DND-41 (cell line): ENCODE data around the gene ATF6.

Experiments
- CTCF ChIP-seq: IDR thresholded peaks from 2 replicates; pipeline ENCODE4 v1.5.1; 2012; ENCODE audit warnings: borderline replicate concordance, low read length, moderate library complexity, mild to moderate bottlenecking; ENCODE audit not compliant: poor library complexity, severe bottlenecking; ENCODE audit errors: extremely low read depth
- EZH2 ChIP-seq: IDR thresholded peaks from 3 replicates; pipeline ENCODE4 v1.6.1; 2012; ENCODE audit warnings: borderline replicate concordance, low read depth, mild to moderate bottlenecking, moderate library complexity, low read length, inconsistent platforms; ENCODE audit not compliant: severe bottlenecking

GRCh38 chr1:161951646-161952045 is 185.5 kb downstream of the ATF6 start:
- no peak for TF ChIP-seq CTCF
- TF ChIP-seq EZH2: no peak
